WTC11 (cell line): Measurements from ENCODE around the gene SLC22A7. TPM values are rescaled to one million over a fixed set of nuclear protein-coding genes. Genes with fewer than 3 reads are reported as not detected.

Source experiments
- ATAC-seq: fragments of 200-7000 bp; cut with Tn5 transposase; 2 replicates; pipeline ENCODE4 v1.10.0; 2021; ENCODE audit warnings: mild to moderate bottlenecking, moderate library complexity
- CTCF ChIA-PET: fragments of 300-600 bp; sonication (Branson Sonifier 250); formaldehyde crosslinking; loops from one replicate; lab custom pipeline; 2021; ENCODE audit warnings: antibody characterized with exemption; lab: Charles Lee
- POLR2A ChIA-PET: fragments of 350-600 bp; sonication (Branson Sonifier 250); formaldehyde crosslinking; loops from one replicate; lab custom pipeline; 2021; ENCODE audit warnings: antibody characterized with exemption; lab: Charles Lee
- DNase-seq: peaks from one replicate; pipeline ENCODE4 v3.0.0; 2021; ENCODE audit warnings: low spot score
- H3K27ac Mint-ChIP-seq: 2 replicates; pipeline ENCODE4 v1.8.0; 2021; ENCODE audit warnings: mixed read lengths
- H3K27me3 Mint-ChIP-seq: 2 replicates; pipeline ENCODE4 v1.8.0; 2021; ENCODE audit warnings: low read depth, mild to moderate bottlenecking, moderate library complexity, mixed read lengths
- H3K36me3 Mint-ChIP-seq: 2 replicates; pipeline ENCODE4 v1.8.0; 2021; ENCODE audit warnings: mixed read lengths
- H3K4me1 Mint-ChIP-seq: 2 replicates; pipeline ENCODE4 v1.8.0; 2022; ENCODE audit warnings: mixed read lengths
- H3K4me3 Mint-ChIP-seq: 2 replicates; pipeline ENCODE4 v1.8.0; 2021; ENCODE audit warnings: mild to moderate bottlenecking, moderate library complexity, mixed read lengths
- H3K9me3 Mint-ChIP-seq: 2 replicates; pipeline ENCODE4 v1.8.0; 2021; ENCODE audit warnings: mixed read lengths
- ETV6 ChIP-seq: sonication (generic); formaldehyde crosslinking; IDR thresholded peaks from 2 replicates; pipeline ENCODE4 v1.8.1; 2022; ENCODE audit warnings: mild to moderate bottlenecking, missing genetic modification reagents
- FOXP1 ChIP-seq: sonication (generic); formaldehyde crosslinking; IDR thresholded peaks from 2 replicates; pipeline ENCODE4 v1.8.0; 2022; ENCODE audit warnings: missing genetic modification reagents, mild to moderate bottlenecking, moderate library complexity, borderline replicate concordance
- GABPB1 ChIP-seq: sonication (generic); formaldehyde crosslinking; IDR thresholded peaks from 2 replicates; pipeline ENCODE4 v1.8.1; 2023; ENCODE audit warnings: mild to moderate bottlenecking, missing genetic modification reagents
- GTF2I ChIP-seq: fragments of 250-450 bp; sonication (Bioruptor Pico); conservative IDR thresholded peaks from 2 replicates; pipeline ENCODE4 v1.4.0; 2021; ENCODE audit warnings: mild to moderate bottlenecking
- MXD4 ChIP-seq: fragments of 250-450 bp; sonication (Bioruptor Pico); IDR thresholded peaks from 2 replicates; pipeline ENCODE4 v1.8.0; 2021; ENCODE audit warnings: mild to moderate bottlenecking, moderate library complexity, borderline replicate concordance
- RELA ChIP-seq: sonication (generic); formaldehyde crosslinking; IDR thresholded peaks from 2 replicates; pipeline ENCODE4 v1.8.1; 2022; ENCODE audit warnings: missing genetic modification reagents, mild to moderate bottlenecking, borderline replicate concordance
- SMAD3 ChIP-seq: sonication (generic); formaldehyde crosslinking; IDR thresholded peaks from 2 replicates; pipeline ENCODE4 v1.8.0; 2022; ENCODE audit warnings: missing genetic modification reagents, mild to moderate bottlenecking, borderline replicate concordance
- SOX15 ChIP-seq: fragments of 250-450 bp; sonication (Bioruptor Pico); IDR thresholded peaks from 2 replicates; pipeline ENCODE4 v1.9.0; 2021; ENCODE audit warnings: mild to moderate bottlenecking
- SP1 ChIP-seq: sonication (generic); formaldehyde crosslinking; conservative IDR thresholded peaks from 2 replicates; pipeline ENCODE4 v1.8.1; 2022; ENCODE audit warnings: missing genetic modification reagents
- TEAD4 ChIP-seq: sonication (generic); formaldehyde crosslinking; IDR thresholded peaks from 2 replicates; pipeline ENCODE4 v1.8.0; 2022; ENCODE audit warnings: mild to moderate bottlenecking, missing genetic modification reagents
- ZBTB21 ChIP-seq: sonication (generic); formaldehyde crosslinking; IDR thresholded peaks from 2 replicates; pipeline ENCODE4 v1.8.1; 2023; ENCODE audit warnings: mild to moderate bottlenecking, missing genetic modification reagents, borderline replicate concordance
- ZNF416 ChIP-seq: fragments of 250-450 bp; sonication (Bioruptor Pico); IDR thresholded peaks from 2 replicates; pipeline ENCODE4 v1.9.0; 2021; ENCODE audit warnings: mild to moderate bottlenecking, inconsistent platforms
- ZNF423 ChIP-seq: fragments of 250-450 bp; sonication (Bioruptor Pico); IDR thresholded peaks from 2 replicates; pipeline ENCODE4 v2.1.2; 2022; ENCODE audit warnings: mild to moderate bottlenecking, moderate library complexity
- total RNA-seq: library from RNA; stranded (reverse); gene quantifications from 3 replicates; pipeline ENCODE4 v1.2.3, GENCODE V29; 2021
- TF ChIP-seq, protein P1 (sequence below): sonication (generic); formaldehyde crosslinking; IDR thresholded peaks from 2 replicates; pipeline ENCODE4 v1.8.1; 2023; ENCODE audit warnings: mild to moderate bottlenecking, moderate library complexity, missing genetic modification reagents
- TF ChIP-seq, protein P2 (sequence below): sonication (generic); formaldehyde crosslinking; IDR thresholded peaks from 2 replicates; pipeline ENCODE4 v1.8.0; 2022; ENCODE audit warnings: mild to moderate bottlenecking, missing genetic modification reagents
- TF ChIP-seq, protein P3 (sequence below): fragments of 200-600 bp; IDR thresholded peaks from 2 replicates; pipeline ENCODE4 v1.8.0; 2022; ENCODE audit warnings: antibody characterized with exemption
- TF ChIP-seq, protein P4 (sequence below): fragments of 250-450 bp; sonication (Bioruptor Pico); IDR thresholded peaks from 2 replicates; pipeline ENCODE4 v2.1.2; 2022; ENCODE audit warnings: mild to moderate bottlenecking, moderate library complexity
- TF ChIP-seq, protein P5 (sequence below): sonication (generic); formaldehyde crosslinking; IDR thresholded peaks from 2 replicates; pipeline ENCODE4 v1.8.0; 2023; ENCODE audit warnings: missing genetic modification reagents, mild to moderate bottlenecking, borderline replicate concordance

SLC22A7 gene
- total RNA-seq, 1 experiment from 2014 or later: not detected

DNA sequence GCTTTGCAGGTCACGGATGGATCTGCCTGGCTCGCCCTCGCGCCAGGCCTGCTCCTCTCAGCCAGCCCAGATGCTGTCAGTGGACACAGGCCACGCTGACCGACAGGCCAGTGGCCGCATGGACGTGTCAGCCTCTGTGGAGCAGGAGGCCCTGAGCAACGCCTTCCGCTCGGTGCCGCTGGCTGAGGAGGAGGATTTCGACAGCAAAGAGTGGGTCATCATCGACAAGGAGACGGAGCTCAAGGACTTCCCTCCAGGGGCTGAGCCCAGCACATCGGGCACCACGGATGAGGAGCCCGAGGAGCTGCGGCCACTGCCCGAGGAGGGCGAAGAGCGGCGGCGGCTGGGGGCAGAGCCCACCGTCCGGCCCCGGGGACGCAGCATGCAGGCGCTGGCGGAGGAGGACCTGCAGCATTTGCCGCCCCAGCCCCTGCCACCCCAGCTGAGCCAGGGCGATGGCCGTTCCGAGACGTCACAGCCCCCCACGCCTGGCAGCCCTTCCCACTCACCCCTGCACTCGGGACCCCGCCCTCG is 35.2 kb upstream of the SLC22A7 start:
- ChIA-PET POLR2A (no interaction called here), CTCF (interaction anchor here (0.5 to 4.8 kb wide), 15 partner anchors 13 to 243 kb away, joined by 3 to 27 read pairs (median 7); partner anchors contain the start of genes CRIP3, DLK2, DNPH1 and SLC22A7)
- Mint-ChIP-seq H3K4me1 (peaks cover 22% of the 10 kb centered on the region), H3K27ac (no peak overlapping the region), H3K36me3 (no peaks in the 10 kb centered on the region), H3K27me3 (peaks cover 7% of the 10 kb centered on the region), H3K4me3 (no peak overlapping the region), H3K9me3 (no peaks in the 10 kb centered on the region)
- DNase-seq (no peak), ATAC-seq (no peak)
- TF ChIP-seq ZNF416 (CRISPR knock-in tag) (no peak), RELA (CRISPR knock-in tag) (0 out of 2 replicates have a peak, but pooled peaks have one; percentile 5)

DNA sequence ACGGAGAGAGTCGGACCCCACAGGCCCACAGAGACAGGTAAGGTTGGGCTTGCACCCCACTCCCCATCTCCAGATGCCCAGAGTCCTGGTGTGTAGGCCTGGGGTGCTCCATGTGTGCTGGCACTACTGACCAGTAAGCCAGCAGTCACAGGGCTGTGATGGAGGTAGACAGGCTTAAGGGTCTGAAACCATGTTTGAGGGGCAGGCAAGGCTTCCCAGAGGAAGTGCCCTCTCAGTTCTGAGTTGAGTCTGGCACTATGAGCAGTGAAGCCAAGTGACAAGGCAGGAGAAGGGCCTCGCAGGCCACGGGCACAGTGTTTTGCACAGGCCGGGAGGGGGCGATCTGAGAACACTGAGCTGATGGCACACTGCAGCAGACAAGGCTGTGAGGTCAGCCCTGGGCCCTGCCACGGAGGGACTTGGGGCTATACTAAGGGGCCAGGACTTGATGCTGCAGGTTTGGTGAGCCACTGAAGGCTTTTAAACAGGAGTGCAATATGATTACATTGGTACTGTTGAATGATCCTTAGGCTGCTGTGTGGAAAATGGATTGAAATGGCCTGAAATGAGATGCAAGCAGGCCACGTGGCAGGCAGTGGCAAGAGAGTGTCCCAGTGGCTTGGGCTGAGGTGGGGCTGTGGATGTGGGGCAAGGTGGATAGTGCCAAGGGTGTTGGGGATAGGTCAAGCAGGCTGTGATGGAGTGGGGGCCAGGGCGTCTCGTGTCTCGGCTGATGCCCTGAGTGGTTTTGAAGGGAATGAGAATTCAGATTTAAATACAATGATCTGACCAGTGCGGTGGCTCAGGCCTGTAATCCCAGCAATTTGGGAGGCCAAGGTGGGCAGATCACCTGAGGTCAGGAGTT is 34.5 kb upstream of the SLC22A7 start:
- H3K4me3 Mint-ChIP-seq: no peak overlapping the region
- peak; percentile 87 for ATAC-seq
- peak; percentile 90 for DNase-seq
- no peaks in the 10 kb centered on the region for H3K9me3 Mint-ChIP-seq
- H3K36me3 Mint-ChIP-seq: no peaks in the 10 kb centered on the region
- peaks cover 14% of the 10 kb centered on the region for H3K27me3 Mint-ChIP-seq
- CTCF ChIA-PET: interaction anchor here (0.6 to 4.8 kb wide), 26 partner anchors 9 to 242 kb away, joined by 3 to 27 read pairs (median 4); partner anchors contain the start of genes CRIP3, DNPH1, SLC22A7 and TJAP1
- H3K27ac Mint-ChIP-seq: peak overlapping the region; percentile 28; the same call in 1 of the 2 replicates
- TF ChIP-seq ETV6 (CRISPR knock-in tag): no peak
- TF ChIP-seq SMAD3: no peak
- TF ChIP-seq, protein P1, sequence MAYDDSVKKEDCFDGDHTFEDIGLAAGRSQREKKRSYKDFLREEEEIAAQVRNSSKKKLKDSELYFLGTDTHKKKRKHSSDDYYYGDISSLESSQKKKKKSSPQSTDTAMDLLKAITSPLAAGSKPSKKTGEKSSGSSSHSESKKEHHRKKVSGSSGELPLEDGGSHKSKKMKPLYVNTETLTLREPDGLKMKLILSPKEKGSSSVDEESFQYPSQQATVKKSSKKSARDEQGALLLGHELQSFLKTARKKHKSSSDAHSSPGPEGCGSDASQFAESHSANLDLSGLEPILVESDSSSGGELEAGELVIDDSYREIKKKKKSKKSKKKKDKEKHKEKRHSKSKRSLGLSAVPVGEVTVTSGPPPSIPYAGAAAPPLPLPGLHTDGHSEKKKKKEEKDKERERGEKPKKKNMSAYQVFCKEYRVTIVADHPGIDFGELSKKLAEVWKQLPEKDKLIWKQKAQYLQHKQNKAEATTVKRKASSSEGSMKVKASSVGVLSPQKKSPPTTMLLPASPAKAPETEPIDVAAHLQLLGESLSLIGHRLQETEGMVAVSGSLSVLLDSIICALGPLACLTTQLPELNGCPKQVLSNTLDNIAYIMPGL (CRISPR knock-in tag): peak; percentile 24; the same call in 1 of the 2 replicates
- no peak for TF ChIP-seq MXD4 (CRISPR knock-in tag)
- peak; percentile 8; the same call in 1 of the 2 replicates for TF ChIP-seq GABPB1 (CRISPR knock-in tag)
- TF ChIP-seq, protein P2, sequence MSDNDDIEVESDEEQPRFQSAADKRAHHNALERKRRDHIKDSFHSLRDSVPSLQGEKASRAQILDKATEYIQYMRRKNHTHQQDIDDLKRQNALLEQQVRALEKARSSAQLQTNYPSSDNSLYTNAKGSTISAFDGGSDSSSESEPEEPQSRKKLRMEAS (CRISPR knock-in tag): no peak
- TF ChIP-seq, protein P3, sequence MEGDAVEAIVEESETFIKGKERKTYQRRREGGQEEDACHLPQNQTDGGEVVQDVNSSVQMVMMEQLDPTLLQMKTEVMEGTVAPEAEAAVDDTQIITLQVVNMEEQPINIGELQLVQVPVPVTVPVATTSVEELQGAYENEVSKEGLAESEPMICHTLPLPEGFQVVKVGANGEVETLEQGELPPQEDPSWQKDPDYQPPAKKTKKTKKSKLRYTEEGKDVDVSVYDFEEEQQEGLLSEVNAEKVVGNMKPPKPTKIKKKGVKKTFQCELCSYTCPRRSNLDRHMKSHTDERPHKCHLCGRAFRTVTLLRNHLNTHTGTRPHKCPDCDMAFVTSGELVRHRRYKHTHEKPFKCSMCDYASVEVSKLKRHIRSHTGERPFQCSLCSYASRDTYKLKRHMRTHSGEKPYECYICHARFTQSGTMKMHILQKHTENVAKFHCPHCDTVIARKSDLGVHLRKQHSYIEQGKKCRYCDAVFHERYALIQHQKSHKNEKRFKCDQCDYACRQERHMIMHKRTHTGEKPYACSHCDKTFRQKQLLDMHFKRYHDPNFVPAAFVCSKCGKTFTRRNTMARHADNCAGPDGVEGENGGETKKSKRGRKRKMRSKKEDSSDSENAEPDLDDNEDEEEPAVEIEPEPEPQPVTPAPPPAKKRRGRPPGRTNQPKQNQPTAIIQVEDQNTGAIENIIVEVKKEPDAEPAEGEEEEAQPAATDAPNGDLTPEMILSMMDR: peak; percentile 60; the same call in 1 of the 2 replicates
- POLR2A ChIA-PET: no interaction called here
- peaks cover 24% of the 10 kb centered on the region for H3K4me1 Mint-ChIP-seq

DNA sequence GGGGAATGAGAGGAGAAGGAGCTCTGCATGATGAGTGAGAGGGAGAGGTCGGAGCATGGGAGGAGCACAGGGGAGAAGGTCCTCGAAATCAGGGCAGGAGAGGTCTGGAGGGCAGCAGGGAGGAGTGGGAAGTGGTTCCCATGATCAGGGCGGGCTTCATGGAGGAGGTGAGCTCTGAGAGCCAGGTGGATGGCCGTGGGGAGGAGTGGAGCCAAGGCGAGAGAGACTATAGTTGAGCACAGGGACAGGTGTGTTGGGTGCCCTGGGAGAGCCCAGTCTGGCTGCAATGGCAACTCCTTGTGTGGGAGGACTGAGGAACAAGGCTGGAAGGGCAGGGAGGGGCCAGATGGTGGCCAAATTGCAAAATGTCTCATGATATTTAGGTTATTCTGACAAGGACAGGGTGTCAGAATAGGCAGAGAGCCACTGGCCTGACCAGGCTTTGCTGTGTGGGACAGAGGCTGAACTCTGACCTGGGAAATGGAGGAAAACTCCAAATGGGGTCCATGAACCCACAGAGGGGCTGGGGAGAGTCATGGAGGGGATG is 33.4 kb upstream of the SLC22A7 start:
- TF ChIP-seq SOX15: no peak
- TF ChIP-seq ZNF416 (CRISPR knock-in tag): no peak
- no peak for TF ChIP-seq TEAD4 (CRISPR knock-in tag)
- TF ChIP-seq, protein P4, sequence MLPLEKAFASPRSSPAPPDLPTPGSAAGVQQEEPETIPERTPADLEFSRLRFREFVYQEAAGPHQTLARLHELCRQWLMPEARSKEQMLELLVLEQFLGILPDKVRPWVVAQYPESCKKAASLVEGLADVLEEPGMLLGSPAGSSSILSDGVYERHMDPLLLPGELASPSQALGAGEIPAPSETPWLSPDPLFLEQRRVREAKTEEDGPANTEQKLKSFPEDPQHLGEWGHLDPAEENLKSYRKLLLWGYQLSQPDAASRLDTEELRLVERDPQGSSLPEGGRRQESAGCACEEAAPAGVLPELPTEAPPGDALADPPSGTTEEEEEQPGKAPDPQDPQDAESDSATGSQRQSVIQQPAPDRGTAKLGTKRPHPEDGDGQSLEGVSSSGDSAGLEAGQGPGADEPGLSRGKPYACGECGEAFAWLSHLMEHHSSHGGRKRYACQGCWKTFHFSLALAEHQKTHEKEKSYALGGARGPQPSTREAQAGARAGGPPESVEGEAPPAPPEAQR (CRISPR knock-in tag): no peak
- no peak for TF ChIP-seq ZBTB21 (CRISPR knock-in tag)
- TF ChIP-seq SP1 (CRISPR knock-in tag): no peak
- TF ChIP-seq, protein P5, sequence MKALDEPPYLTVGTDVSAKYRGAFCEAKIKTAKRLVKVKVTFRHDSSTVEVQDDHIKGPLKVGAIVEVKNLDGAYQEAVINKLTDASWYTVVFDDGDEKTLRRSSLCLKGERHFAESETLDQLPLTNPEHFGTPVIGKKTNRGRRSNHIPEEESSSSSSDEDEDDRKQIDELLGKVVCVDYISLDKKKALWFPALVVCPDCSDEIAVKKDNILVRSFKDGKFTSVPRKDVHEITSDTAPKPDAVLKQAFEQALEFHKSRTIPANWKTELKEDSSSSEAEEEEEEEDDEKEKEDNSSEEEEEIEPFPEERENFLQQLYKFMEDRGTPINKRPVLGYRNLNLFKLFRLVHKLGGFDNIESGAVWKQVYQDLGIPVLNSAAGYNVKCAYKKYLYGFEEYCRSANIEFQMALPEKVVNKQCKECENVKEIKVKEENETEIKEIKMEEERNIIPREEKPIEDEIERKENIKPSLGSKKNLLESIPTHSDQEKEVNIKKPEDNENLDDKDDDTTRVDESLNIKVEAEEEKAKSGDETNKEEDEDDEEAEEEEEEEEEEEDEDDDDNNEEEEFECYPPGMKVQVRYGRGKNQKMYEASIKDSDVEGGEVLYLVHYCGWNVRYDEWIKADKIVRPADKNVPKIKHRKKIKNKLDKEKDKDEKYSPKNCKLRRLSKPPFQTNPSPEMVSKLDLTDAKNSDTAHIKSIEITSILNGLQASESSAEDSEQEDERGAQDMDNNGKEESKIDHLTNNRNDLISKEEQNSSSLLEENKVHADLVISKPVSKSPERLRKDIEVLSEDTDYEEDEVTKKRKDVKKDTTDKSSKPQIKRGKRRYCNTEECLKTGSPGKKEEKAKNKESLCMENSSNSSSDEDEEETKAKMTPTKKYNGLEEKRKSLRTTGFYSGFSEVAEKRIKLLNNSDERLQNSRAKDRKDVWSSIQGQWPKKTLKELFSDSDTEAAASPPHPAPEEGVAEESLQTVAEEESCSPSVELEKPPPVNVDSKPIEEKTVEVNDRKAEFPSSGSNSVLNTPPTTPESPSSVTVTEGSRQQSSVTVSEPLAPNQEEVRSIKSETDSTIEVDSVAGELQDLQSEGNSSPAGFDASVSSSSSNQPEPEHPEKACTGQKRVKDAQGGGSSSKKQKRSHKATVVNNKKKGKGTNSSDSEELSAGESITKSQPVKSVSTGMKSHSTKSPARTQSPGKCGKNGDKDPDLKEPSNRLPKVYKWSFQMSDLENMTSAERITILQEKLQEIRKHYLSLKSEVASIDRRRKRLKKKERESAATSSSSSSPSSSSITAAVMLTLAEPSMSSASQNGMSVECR: no peak
- no peak for TF ChIP-seq ZNF423 (CRISPR knock-in tag)
- TF ChIP-seq, protein P2 (CRISPR knock-in tag): no peak
- TF ChIP-seq FOXP1 (CRISPR knock-in tag): no peak
- TF ChIP-seq GTF2I: no peak
- TF ChIP-seq, all 79 proteins: peak for 0
- no peak for ATAC-seq
- Mint-ChIP-seq H3K9me3 (no peaks in the 10 kb centered on the region), H3K27ac (no peak overlapping the region), H3K27me3 (peaks cover 24% of the 10 kb centered on the region), H3K4me3 (no peak overlapping the region), H3K36me3 (no peaks in the 10 kb centered on the region), H3K4me1 (peaks cover 31% of the 10 kb centered on the region)
- CTCF ChIA-PET: interaction anchor here (1.0 to 4.8 kb wide), 9 partner anchors 22 to 231 kb away, joined by 3 to 27 read pairs (median 11); partner anchors contain the start of genes CRIP3, DNPH1 and ZNF318
- POLR2A ChIA-PET: interaction anchor here (1.5 kb wide), 1 partner anchor 95 kb away, joined by 3 read pairs; no protein-coding TSS in a partner anchor
- DNase-seq: no peak
